H9 (cell line): ENCODE results near the gene STON2. TPM values are rescaled to one million over a fixed set of nuclear protein-coding genes. Genes with fewer than 3 reads are reported as not detected.

ENCODE experiments used
- DNase-seq: peaks from one replicate; pipeline ENCODE4 v3.0.0-alpha.2; 2017
- H2AFZ ChIP-seq: one replicate; pipeline ENCODE4 v1.6.1; 2013; ENCODE audit warnings: mild to moderate bottlenecking, low read length, control low read depth, moderate library complexity
- H2AK5ac ChIP-seq: 2 replicates; pipeline ENCODE4 v1.6.1; 2013; ENCODE audit warnings: low read length, control low read depth, mixed read lengths; ENCODE audit not compliant: insufficient read length
- H2BK120ac ChIP-seq: one replicate; pipeline ENCODE4 v1.6.1; 2013; ENCODE audit warnings: low read depth, mild to moderate bottlenecking, low read length, control low read depth, inconsistent platforms; ENCODE audit not compliant: poor library complexity, severe bottlenecking
- H2BK12ac ChIP-seq: 2 replicates; pipeline ENCODE4 v1.6.1; 2013; ENCODE audit warnings: low read length, control low read depth, mixed read lengths, low read depth; ENCODE audit not compliant: insufficient read length
- H2BK15ac ChIP-seq: 2 replicates; pipeline ENCODE4 v1.6.1; 2013; ENCODE audit warnings: low read depth, low read length, control low read depth
- H2BK20ac ChIP-seq: one replicate; pipeline ENCODE4 v1.6.1; 2013; ENCODE audit warnings: low read depth, mild to moderate bottlenecking, low read length, control low read depth, inconsistent platforms; ENCODE audit not compliant: poor library complexity, severe bottlenecking
- H2BK5ac ChIP-seq: 2 replicates; pipeline ENCODE4 v1.6.1; 2013; ENCODE audit warnings: low read length, control low read depth, mixed read lengths; ENCODE audit not compliant: insufficient read length
- H3K14ac ChIP-seq: 2 replicates; pipeline ENCODE4 v1.6.1; 2013; ENCODE audit warnings: low read length, control low read depth; ENCODE audit not compliant: insufficient read depth
- H3K18ac ChIP-seq: 2 replicates; pipeline ENCODE4 v1.6.1; 2013; ENCODE audit warnings: low read depth, mild to moderate bottlenecking, mixed read lengths, low read length, control low read depth; ENCODE audit not compliant: insufficient read length
- H3K23ac ChIP-seq: 2 replicates; pipeline ENCODE4 v1.6.1; 2013; ENCODE audit warnings: low read length, control low read depth, mixed read lengths, low read depth; ENCODE audit not compliant: insufficient read length
- H3K23me2 ChIP-seq: 2 replicates; pipeline ENCODE4 v1.6.1; 2013; ENCODE audit warnings: low read depth, mild to moderate bottlenecking, mixed read lengths, low read length, control low read depth; ENCODE audit not compliant: insufficient read length, poor library complexity, severe bottlenecking
- H3K27ac ChIP-seq: 2 replicates; pipeline ENCODE4 v1.5.1; 2013; ENCODE audit warnings: low read length, control low read depth, mixed read lengths, low read depth; ENCODE audit not compliant: insufficient read length
- H3K27me3 ChIP-seq: 2 replicates; pipeline ENCODE4 v1.6.1; 2013; ENCODE audit warnings: low read length, control low read depth, inconsistent platforms; ENCODE audit not compliant: insufficient read depth
- H3K4ac ChIP-seq: 2 replicates; pipeline ENCODE4 v1.6.1; 2013; ENCODE audit warnings: low read depth, mild to moderate bottlenecking, control low read depth, inconsistent platforms, low read length, moderate library complexity
- H3K4me1 ChIP-seq: 2 replicates; pipeline ENCODE4 v1.6.1; 2013; ENCODE audit warnings: low read length, control low read depth, inconsistent platforms; ENCODE audit not compliant: insufficient read depth
- H3K4me2 ChIP-seq: 2 replicates; pipeline ENCODE4 v1.6.1; 2013; ENCODE audit warnings: low read length, control low read depth, mixed read lengths; ENCODE audit not compliant: insufficient read length, insufficient read depth
- H3K56ac ChIP-seq: 2 replicates; pipeline ENCODE4 v1.6.1; 2013; ENCODE audit warnings: low read depth, mild to moderate bottlenecking, mixed read lengths, low read length, control low read depth; ENCODE audit not compliant: insufficient read length
- H3K79me1 ChIP-seq: 2 replicates; pipeline ENCODE4 v1.6.1; 2013; ENCODE audit warnings: low read depth, mild to moderate bottlenecking, moderate library complexity, low read length, control low read depth, inconsistent platforms; ENCODE audit not compliant: insufficient read depth, poor library complexity, severe bottlenecking
- H3K79me2 ChIP-seq: 2 replicates; pipeline ENCODE4 v1.6.1; 2013; ENCODE audit warnings: low read length, control low read depth, inconsistent platforms; ENCODE audit not compliant: insufficient read depth
- H3K9ac ChIP-seq: 2 replicates; pipeline ENCODE4 v1.6.1; 2013; ENCODE audit warnings: low read length, control low read depth, mixed read lengths; ENCODE audit not compliant: insufficient read length; ENCODE audit errors: extremely low read depth
- H3K9me3 ChIP-seq: one replicate; pipeline ENCODE4 v1.6.1; 2013; ENCODE audit warnings: low read depth, low read length, inconsistent platforms; ENCODE audit not compliant: control insufficient read depth
- H3T11ph ChIP-seq: one replicate; pipeline ENCODE4 v1.6.1; 2013; ENCODE audit warnings: mild to moderate bottlenecking, low read length, control low read depth, inconsistent platforms
- H4K20me1 ChIP-seq: one replicate; pipeline ENCODE4 v1.6.1; 2013; ENCODE audit not compliant: control insufficient read depth, insufficient read length, insufficient read depth
- H4K5ac ChIP-seq: 2 replicates; pipeline ENCODE4 v1.6.1; 2013; ENCODE audit warnings: low read depth, mild to moderate bottlenecking, mixed read lengths, low read length, control low read depth; ENCODE audit not compliant: insufficient read length
- H4K8ac ChIP-seq: replicated peaks from 2 replicates; pipeline ENCODE4 v1.6.1; 2013; ENCODE audit warnings: low read length, control low read depth, mixed read lengths, low read depth; ENCODE audit not compliant: insufficient read length
- H4K91ac ChIP-seq: 2 replicates; pipeline ENCODE4 v1.6.1; 2013; ENCODE audit warnings: low read depth, mild to moderate bottlenecking, moderate library complexity, mixed read lengths, low read length, control low read depth; ENCODE audit not compliant: insufficient read length
- H3K27ac Mint-ChIP-seq, 3 experiments: 2 replicates in 2 of 3; 3 replicates in 1 of 3; pipeline ENCODE4 v1.8.0; 2020 to 2021; ENCODE audit warnings: mixed read lengths in 3 of 3, mild to moderate bottlenecking in 1 of 3, moderate library complexity in 1 of 3
- H3K27me3 Mint-ChIP-seq: 2 replicates; pipeline ENCODE4 v1.8.0; 2021; ENCODE audit warnings: low read depth, mild to moderate bottlenecking, moderate library complexity, mixed read lengths
- H3K36me3 Mint-ChIP-seq, 3 experiments: 2 replicates in 2 of 3; 3 replicates in 1 of 3; pipeline ENCODE4 v1.8.0; 2020 to 2021; ENCODE audit warnings: low read depth in 3 of 3, mixed read lengths in 3 of 3; ENCODE audit not compliant: insufficient read depth in 1 of 3
- H3K4me1 Mint-ChIP-seq, 2 experiments: 2 replicates each; pipeline ENCODE4 v1.8.0; 2020; ENCODE audit warnings: mixed read lengths in 2 of 2
- H3K4me3 Mint-ChIP-seq, 2 experiments: 2 replicates in 1 of 2; 3 replicates in 1 of 2; pipeline ENCODE4 v1.8.0; 2020 to 2021; ENCODE audit warnings: mild to moderate bottlenecking in 2 of 2, mixed read lengths in 2 of 2, moderate library complexity in 1 of 2
- H3K9me3 Mint-ChIP-seq, 2 experiments: 2 replicates in 1 of 2; 3 replicates in 1 of 2; pipeline ENCODE4 v1.8.0; 2020; ENCODE audit warnings: mild to moderate bottlenecking in 2 of 2, mixed read lengths in 2 of 2, moderate library complexity in 1 of 2
- CTCF ChIP-seq: fragments of 200-600 bp; sonication (generic); conservative IDR thresholded peaks from 3 replicates; pipeline ENCODE4 v1.8.0; 2021; ENCODE audit warnings: antibody characterized with exemption, mild to moderate bottlenecking
- WGBS: extraction: QIAGEN DNeasy Blood & Tissue Kit; methylation state at CpG from one replicate; pipeline ENCODE4 v1.1.7; 2013; ENCODE audit warnings: missing lambda C conversion rate, low lambda C conversion rate, mixed read lengths; ENCODE audit not compliant: insufficient read length; ENCODE audit errors: extremely low coverage; 5-methylcytosine and 5-hydroxymethylcytosine counted together
- total RNA-seq: library from RNA; stranded (reverse); gene quantifications from 2 replicates; pipeline ENCODE4 v1.2.1, GENCODE V29; 2021

Gene STON2
- total RNA-seq, 1 experiment from 2014 or later = 62.9 TPM

GRCh38 chr14:81371802-81372201 is 28.3 kb downstream of the STON2 start:
- H3K9me3 Mint-ChIP-seq = no peaks in the 10 kb centered on the region

More at GRCh38 chr14:81371802-81372201, 28.3 kb downstream of the STON2 start:
- no peak overlapping the region for H2AK5ac ChIP-seq
- no peak for DNase-seq
- no CpG with 5 or more reads among the region's 1 CpG for WGBS
- H3K27me3 ChIP-seq = no peaks in the 10 kb centered on the region
- H3K4ac ChIP-seq = no peak overlapping the region
- H3K23ac ChIP-seq = no peak overlapping the region
- no peak overlapping the region for H2BK15ac ChIP-seq
- no peak overlapping the region for H2BK12ac ChIP-seq
- H3K4me2 ChIP-seq = no peak overlapping the region
- no peaks in the 10 kb centered on the region for H4K20me1 ChIP-seq
- Mint-ChIP-seq H3K27me3 (no peaks in the 10 kb centered on the region), H3K27ac (peak overlapping the region in 1 of 3 experiments; percentile 53; a peak in 1 of 7 replicates), H3K4me1 (peaks cover 11 to 17% of the 10 kb centered on the region in 2 experiments), H3K4me3 (no peak overlapping the region), H3K36me3 (peaks cover 0 to 16% (median 0%) of the 10 kb centered on the region in 3 experiments; a peak in 3 of 7 replicates)
- H2BK5ac ChIP-seq = no peak overlapping the region
- H3K18ac ChIP-seq = no peak overlapping the region
- 0 out of 2 replicates have a peak, but pooled peaks cover 2% of the 10 kb centered on the region for H3K79me2 ChIP-seq
- H4K8ac ChIP-seq = no peak overlapping the region
- no peak overlapping the region for H2BK20ac ChIP-seq
- H2BK120ac ChIP-seq = no peak overlapping the region
- H3K56ac ChIP-seq = no peak overlapping the region
- H4K91ac ChIP-seq = no peak overlapping the region
- no peak overlapping the region for H3K14ac ChIP-seq
- H3K23me2 ChIP-seq = no peaks in the 10 kb centered on the region
- H4K5ac ChIP-seq = no peak overlapping the region
- no peak overlapping the region for H3K27ac ChIP-seq
- H3K9ac ChIP-seq = no peak overlapping the region
- H3K9me3 ChIP-seq = no peaks in the 10 kb centered on the region
- no peaks in the 10 kb centered on the region for H3K79me1 ChIP-seq
- H2AFZ ChIP-seq = no peak overlapping the region
- no peak overlapping the region for H3T11ph ChIP-seq
- no peak for TF ChIP-seq CTCF
- H3K4me1 ChIP-seq = no peaks in the 10 kb centered on the region
